HG03159 (cell line): ENCODE data around the gene CDKN2B-AS1.
"Not testable (repeated sequence)": the region's sequence is repeated elsewhere in the genome, so short reads cannot be mapped to it uniquely, and the experiment has no call there.

Source experiments
- ATAC-seq: cut with Tn5 transposase; IDR thresholded peaks from one replicate; pipeline ENCODE4 v1.9.1; 2021; ENCODE audit warnings: mild to moderate bottlenecking, moderate library complexity; ENCODE audit not compliant: unreplicated experiment

Gene CDKN2B-AS1

DNA sequence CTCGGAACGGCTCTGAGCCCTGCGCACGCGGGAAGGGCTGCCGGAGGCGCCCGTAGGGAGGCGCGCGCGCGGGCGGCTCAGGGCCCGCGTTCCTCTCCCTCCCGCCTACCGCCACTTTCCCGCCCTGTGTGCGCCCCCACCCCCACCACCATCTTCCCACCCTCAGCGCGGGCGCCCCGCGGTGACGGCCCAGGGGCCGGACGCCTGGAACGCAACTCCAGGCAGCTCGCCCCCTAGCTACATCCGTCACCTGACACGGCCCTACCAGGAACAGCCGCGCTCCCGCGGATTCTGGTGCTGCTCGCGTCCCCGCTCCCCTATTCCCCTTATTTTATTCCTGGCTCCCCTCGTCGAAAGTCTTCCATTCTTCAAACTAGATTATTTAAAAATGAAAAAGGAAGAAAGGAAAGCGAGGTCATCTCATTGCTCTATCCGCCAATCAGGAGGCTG is at the start of gene CDKN2B-AS1:
CDKN2B-AS1 (plus strand) TSS at position 236 of the 450 bp plus-strand sequence.
- ATAC-seq = peak; percentile 37

GRCh38 chr9:21945606-21946005 is 49.0 kb upstream of the CDKN2B-AS1 start:
- no peak for ATAC-seq

GRCh38 chr9:21958833-21959232 is 35.8 kb upstream of the CDKN2B-AS1 start:
- no peak for ATAC-seq

- ATAC-seq = not testable (repeated sequence)
Observed at GRCh38 chr9:21959268-21959667, 35.3 kb upstream of the CDKN2B-AS1 start.

DNA sequence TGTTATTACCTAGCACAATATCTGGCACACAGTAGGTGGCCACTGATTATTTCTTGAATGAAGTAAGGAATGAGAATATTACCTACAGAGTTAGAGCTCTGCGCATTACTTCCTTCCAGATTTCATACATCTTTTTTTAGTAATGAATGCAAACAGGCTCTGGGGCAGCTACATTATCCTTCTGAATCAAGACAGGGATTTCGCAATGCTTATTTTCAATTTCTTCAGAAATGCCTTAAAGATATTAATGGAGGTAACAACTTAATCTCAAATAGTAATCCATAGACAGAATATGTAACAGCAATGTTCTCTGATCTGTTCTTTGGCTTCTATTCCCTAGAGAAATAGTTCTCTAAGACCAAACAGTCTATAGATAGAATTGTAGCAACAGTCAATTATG is 33.0 kb upstream of the CDKN2B-AS1 start:
- no peak for ATAC-seq

- peak; percentile 62 for ATAC-seq
Observed at GRCh38 chr9:21964925-21965385, 29.6 kb upstream of the CDKN2B-AS1 start.

GRCh38 chr9:21965401-21965951 is 29.1 kb upstream of the CDKN2B-AS1 start:
- ATAC-seq = peak; percentile 82

DNA sequence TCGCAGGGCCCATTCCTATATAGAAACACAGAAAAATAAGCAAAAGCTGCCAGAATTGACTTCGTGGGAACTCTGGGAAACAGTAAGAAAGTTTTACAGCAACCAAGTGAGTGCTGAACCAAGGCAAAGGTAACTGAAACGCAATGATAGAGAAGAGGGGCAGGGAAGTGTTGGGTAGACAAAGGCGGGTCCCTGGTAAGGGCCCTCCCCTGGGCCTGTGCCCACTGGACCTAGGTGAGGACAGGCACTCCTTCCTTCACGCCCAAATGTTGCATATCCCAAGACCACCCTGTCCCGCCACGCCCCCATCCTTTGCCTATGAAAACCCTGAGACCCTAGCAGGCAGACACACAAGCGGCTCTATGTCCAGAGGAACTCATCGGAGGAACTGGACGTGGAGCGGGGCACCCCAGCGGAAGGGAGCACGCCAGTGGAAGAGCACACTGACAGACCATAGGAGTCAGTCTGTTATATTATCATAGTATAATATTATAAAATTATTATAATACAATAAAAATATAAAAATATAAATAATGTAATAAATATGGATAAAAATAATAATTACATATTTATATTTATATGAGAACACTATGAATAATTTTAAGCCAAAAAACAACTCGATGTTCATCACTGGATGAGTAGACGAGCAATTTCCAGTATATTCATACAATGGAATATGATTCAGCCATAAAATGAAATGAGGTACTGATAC is 28.3 kb upstream of the CDKN2B-AS1 start:
- ATAC-seq = no peak

- ATAC-seq = no peak
Observed at GRCh38 chr9:21967169-21967568, 27.4 kb upstream of the CDKN2B-AS1 start.

DNA sequence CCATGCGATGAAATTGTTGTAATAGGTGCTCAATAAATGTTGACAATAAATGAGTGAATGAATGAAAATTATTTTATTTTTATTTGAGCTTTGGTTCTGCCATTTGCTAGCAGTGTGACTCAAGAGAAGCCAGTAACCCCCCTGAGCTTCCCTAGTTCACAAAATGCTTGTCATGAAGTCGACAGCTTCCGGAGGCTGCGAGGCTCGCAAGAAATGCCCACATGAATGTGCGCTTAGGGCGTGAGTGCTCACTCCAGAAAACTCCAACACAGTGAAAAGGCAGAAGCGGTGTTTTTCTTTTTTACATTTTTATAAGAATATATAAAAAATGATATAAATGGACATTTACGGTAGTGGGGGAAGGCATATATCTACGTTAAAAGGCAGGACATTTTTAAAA is 26.9 kb upstream of the CDKN2B-AS1 start:
- ATAC-seq = no peak

GRCh38 chr9:21968331-21969010 is 26.1 kb upstream of the CDKN2B-AS1 start:
- no peak for ATAC-seq

DNA sequence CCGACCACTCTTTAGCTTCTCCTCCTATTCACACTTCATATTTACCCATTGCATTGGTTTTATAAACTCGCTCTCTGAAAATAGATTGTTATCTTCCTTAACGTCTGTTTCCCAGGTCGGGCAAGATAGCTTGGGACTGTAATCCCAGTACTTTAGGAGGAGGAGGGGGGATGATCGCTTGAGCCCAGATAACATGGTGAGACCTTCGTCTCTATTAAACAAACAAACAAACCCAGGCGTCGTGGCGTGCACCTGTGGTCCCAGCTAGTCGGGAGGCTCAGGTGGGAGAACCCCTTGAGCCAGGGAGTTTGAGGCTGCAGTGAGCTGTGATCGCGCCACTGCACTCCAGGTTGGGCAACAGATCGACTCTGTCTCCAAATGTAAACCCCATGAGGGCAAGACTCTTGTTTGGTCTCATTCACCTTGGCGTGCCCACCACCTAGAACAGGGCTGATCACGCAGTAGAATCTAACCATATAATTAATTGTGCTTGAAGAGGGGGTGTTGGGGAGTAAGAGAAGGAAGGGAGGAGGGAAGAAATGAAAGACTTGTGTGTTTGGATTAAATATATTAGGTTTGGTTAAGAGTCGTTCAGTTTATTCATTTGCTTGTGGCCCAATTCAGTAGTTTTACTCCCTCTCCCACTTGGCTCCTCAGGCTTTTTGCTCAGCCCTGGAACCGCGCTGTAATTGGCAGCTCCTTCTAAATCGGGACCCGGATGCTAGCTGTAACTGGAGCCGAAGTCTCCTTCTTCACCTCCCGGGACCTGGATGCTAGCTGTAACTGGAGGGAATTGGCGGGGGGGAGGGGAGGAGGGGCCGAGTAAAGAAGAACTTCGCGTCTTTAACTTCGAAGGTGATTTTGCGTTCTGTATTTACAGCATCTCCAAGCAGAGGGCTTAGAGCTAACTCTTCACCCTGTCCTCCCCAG is 25.3 kb upstream of the CDKN2B-AS1 start:
- ATAC-seq = no peak

GRCh38 chr9:21969951-21970799 is 24.4 kb upstream of the CDKN2B-AS1 start:
- ATAC-seq = no peak

DNA sequence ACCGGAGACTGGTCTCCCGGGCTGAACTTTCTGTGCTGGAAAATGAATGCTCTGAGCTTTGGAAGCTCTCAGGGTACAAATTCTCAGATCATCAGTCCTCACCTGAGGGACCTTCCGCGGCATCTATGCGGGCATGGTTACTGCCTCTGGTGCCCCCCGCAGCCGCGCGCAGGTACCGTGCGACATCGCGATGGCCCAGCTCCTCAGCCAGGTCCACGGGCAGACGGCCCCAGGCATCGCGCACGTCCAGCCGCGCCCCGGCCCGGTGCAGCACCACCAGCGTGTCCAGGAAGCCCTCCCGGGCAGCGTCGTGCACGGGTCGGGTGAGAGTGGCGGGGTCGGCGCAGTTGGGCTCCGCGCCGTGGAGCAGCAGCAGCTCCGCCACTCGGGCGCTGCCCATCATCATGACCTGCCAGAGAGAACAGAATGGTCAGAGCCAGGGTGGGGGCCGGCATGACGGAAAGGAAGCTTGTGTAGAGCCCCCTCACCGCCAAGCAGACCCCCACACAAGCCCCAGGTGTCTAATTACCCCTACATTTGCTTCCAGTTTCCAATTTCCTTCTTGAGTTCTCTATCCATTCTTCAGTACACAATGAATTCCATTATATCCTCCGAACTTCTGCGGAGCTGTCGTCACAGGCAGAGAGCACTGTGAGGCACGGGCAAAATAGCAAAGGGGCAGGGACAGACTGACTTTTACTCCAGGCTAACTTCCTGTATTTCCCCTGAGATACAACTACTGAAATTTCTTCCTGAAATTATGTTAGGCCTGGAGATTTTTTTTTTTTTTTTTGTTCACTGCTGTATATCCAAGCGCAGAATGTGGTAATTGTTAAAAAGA is 23.6 kb upstream of the CDKN2B-AS1 start:
- ATAC-seq = no peak

GRCh38 chr9:21972361-21972760 is 22.2 kb upstream of the CDKN2B-AS1 start:
- ATAC-seq = no peak

GRCh38 chr9:21974343-21974721 is 20.3 kb upstream of the CDKN2B-AS1 start:
- ATAC-seq = no peak

- peak; percentile 55 for ATAC-seq
Observed at GRCh38 chr9:21974722-21975409, 19.7 kb upstream of the CDKN2B-AS1 start.

- no peak for ATAC-seq
Observed at GRCh38 chr9:21976334-21976875, 18.2 kb upstream of the CDKN2B-AS1 start.
